H9 (cell line): ENCODE results near the gene MBP. TPM values are rescaled to one million over a fixed set of nuclear protein-coding genes. Genes with fewer than 3 reads are reported as not detected.

Experiments
- DNase-seq: peaks from one replicate; pipeline ENCODE4 v3.0.0-alpha.2; 2017
- H2AFZ ChIP-seq: one replicate; pipeline ENCODE4 v1.6.1; 2013; ENCODE audit warnings: mild to moderate bottlenecking, low read length, control low read depth, moderate library complexity
- H2AK5ac ChIP-seq: 2 replicates; pipeline ENCODE4 v1.6.1; 2013; ENCODE audit warnings: low read length, control low read depth, mixed read lengths; ENCODE audit not compliant: insufficient read length
- H2BK120ac ChIP-seq: one replicate; pipeline ENCODE4 v1.6.1; 2013; ENCODE audit warnings: low read depth, mild to moderate bottlenecking, low read length, control low read depth, inconsistent platforms; ENCODE audit not compliant: poor library complexity, severe bottlenecking
- H2BK12ac ChIP-seq: 2 replicates; pipeline ENCODE4 v1.6.1; 2013; ENCODE audit warnings: low read length, control low read depth, mixed read lengths, low read depth; ENCODE audit not compliant: insufficient read length
- H2BK15ac ChIP-seq: 2 replicates; pipeline ENCODE4 v1.6.1; 2013; ENCODE audit warnings: low read depth, low read length, control low read depth
- H2BK20ac ChIP-seq: one replicate; pipeline ENCODE4 v1.6.1; 2013; ENCODE audit warnings: low read depth, mild to moderate bottlenecking, low read length, control low read depth, inconsistent platforms; ENCODE audit not compliant: poor library complexity, severe bottlenecking
- H2BK5ac ChIP-seq: 2 replicates; pipeline ENCODE4 v1.6.1; 2013; ENCODE audit warnings: low read length, control low read depth, mixed read lengths; ENCODE audit not compliant: insufficient read length
- H3K14ac ChIP-seq: 2 replicates; pipeline ENCODE4 v1.6.1; 2013; ENCODE audit warnings: low read length, control low read depth; ENCODE audit not compliant: insufficient read depth
- H3K18ac ChIP-seq: 2 replicates; pipeline ENCODE4 v1.6.1; 2013; ENCODE audit warnings: low read depth, mild to moderate bottlenecking, mixed read lengths, low read length, control low read depth; ENCODE audit not compliant: insufficient read length
- H3K23ac ChIP-seq: 2 replicates; pipeline ENCODE4 v1.6.1; 2013; ENCODE audit warnings: low read length, control low read depth, mixed read lengths, low read depth; ENCODE audit not compliant: insufficient read length
- H3K23me2 ChIP-seq: 2 replicates; pipeline ENCODE4 v1.6.1; 2013; ENCODE audit warnings: low read depth, mild to moderate bottlenecking, mixed read lengths, low read length, control low read depth; ENCODE audit not compliant: insufficient read length, poor library complexity, severe bottlenecking
- H3K27ac ChIP-seq: 2 replicates; pipeline ENCODE4 v1.5.1; 2013; ENCODE audit warnings: low read length, control low read depth, mixed read lengths, low read depth; ENCODE audit not compliant: insufficient read length
- H3K27me3 ChIP-seq: 2 replicates; pipeline ENCODE4 v1.6.1; 2013; ENCODE audit warnings: low read length, control low read depth, inconsistent platforms; ENCODE audit not compliant: insufficient read depth
- H3K4ac ChIP-seq: 2 replicates; pipeline ENCODE4 v1.6.1; 2013; ENCODE audit warnings: low read depth, mild to moderate bottlenecking, control low read depth, inconsistent platforms, low read length, moderate library complexity
- H3K4me1 ChIP-seq: 2 replicates; pipeline ENCODE4 v1.6.1; 2013; ENCODE audit warnings: low read length, control low read depth, inconsistent platforms; ENCODE audit not compliant: insufficient read depth
- H3K4me2 ChIP-seq: 2 replicates; pipeline ENCODE4 v1.6.1; 2013; ENCODE audit warnings: low read length, control low read depth, mixed read lengths; ENCODE audit not compliant: insufficient read length, insufficient read depth
- H3K56ac ChIP-seq: 2 replicates; pipeline ENCODE4 v1.6.1; 2013; ENCODE audit warnings: low read depth, mild to moderate bottlenecking, mixed read lengths, low read length, control low read depth; ENCODE audit not compliant: insufficient read length
- H3K79me1 ChIP-seq: 2 replicates; pipeline ENCODE4 v1.6.1; 2013; ENCODE audit warnings: low read depth, mild to moderate bottlenecking, moderate library complexity, low read length, control low read depth, inconsistent platforms; ENCODE audit not compliant: insufficient read depth, poor library complexity, severe bottlenecking
- H3K79me2 ChIP-seq: 2 replicates; pipeline ENCODE4 v1.6.1; 2013; ENCODE audit warnings: low read length, control low read depth, inconsistent platforms; ENCODE audit not compliant: insufficient read depth
- H3K9ac ChIP-seq: 2 replicates; pipeline ENCODE4 v1.6.1; 2013; ENCODE audit warnings: low read length, control low read depth, mixed read lengths; ENCODE audit not compliant: insufficient read length; ENCODE audit errors: extremely low read depth
- H3K9me3 ChIP-seq: one replicate; pipeline ENCODE4 v1.6.1; 2013; ENCODE audit warnings: low read depth, low read length, inconsistent platforms; ENCODE audit not compliant: control insufficient read depth
- H3T11ph ChIP-seq: one replicate; pipeline ENCODE4 v1.6.1; 2013; ENCODE audit warnings: mild to moderate bottlenecking, low read length, control low read depth, inconsistent platforms
- H4K20me1 ChIP-seq: one replicate; pipeline ENCODE4 v1.6.1; 2013; ENCODE audit not compliant: control insufficient read depth, insufficient read length, insufficient read depth
- H4K5ac ChIP-seq: 2 replicates; pipeline ENCODE4 v1.6.1; 2013; ENCODE audit warnings: low read depth, mild to moderate bottlenecking, mixed read lengths, low read length, control low read depth; ENCODE audit not compliant: insufficient read length
- H4K8ac ChIP-seq: replicated peaks from 2 replicates; pipeline ENCODE4 v1.6.1; 2013; ENCODE audit warnings: low read length, control low read depth, mixed read lengths, low read depth; ENCODE audit not compliant: insufficient read length
- H4K91ac ChIP-seq: 2 replicates; pipeline ENCODE4 v1.6.1; 2013; ENCODE audit warnings: low read depth, mild to moderate bottlenecking, moderate library complexity, mixed read lengths, low read length, control low read depth; ENCODE audit not compliant: insufficient read length
- H3K27ac Mint-ChIP-seq, 3 experiments: 2 replicates in 2 of 3; 3 replicates in 1 of 3; pipeline ENCODE4 v1.8.0; 2020 to 2021; ENCODE audit warnings: mixed read lengths in 3 of 3, mild to moderate bottlenecking in 1 of 3, moderate library complexity in 1 of 3
- H3K27me3 Mint-ChIP-seq: 2 replicates; pipeline ENCODE4 v1.8.0; 2021; ENCODE audit warnings: low read depth, mild to moderate bottlenecking, moderate library complexity, mixed read lengths
- H3K36me3 Mint-ChIP-seq, 3 experiments: 2 replicates in 2 of 3; 3 replicates in 1 of 3; pipeline ENCODE4 v1.8.0; 2020 to 2021; ENCODE audit warnings: low read depth in 3 of 3, mixed read lengths in 3 of 3; ENCODE audit not compliant: insufficient read depth in 1 of 3
- H3K4me1 Mint-ChIP-seq, 2 experiments: 2 replicates each; pipeline ENCODE4 v1.8.0; 2020; ENCODE audit warnings: mixed read lengths in 2 of 2
- H3K4me3 Mint-ChIP-seq, 2 experiments: 2 replicates in 1 of 2; 3 replicates in 1 of 2; pipeline ENCODE4 v1.8.0; 2020 to 2021; ENCODE audit warnings: mild to moderate bottlenecking in 2 of 2, mixed read lengths in 2 of 2, moderate library complexity in 1 of 2
- H3K9me3 Mint-ChIP-seq, 2 experiments: 2 replicates in 1 of 2; 3 replicates in 1 of 2; pipeline ENCODE4 v1.8.0; 2020; ENCODE audit warnings: mild to moderate bottlenecking in 2 of 2, mixed read lengths in 2 of 2, moderate library complexity in 1 of 2
- WGBS: extraction: QIAGEN DNeasy Blood & Tissue Kit; methylation state at CpG from one replicate; pipeline ENCODE4 v1.1.7; 2013; ENCODE audit warnings: missing lambda C conversion rate, low lambda C conversion rate, mixed read lengths; ENCODE audit not compliant: insufficient read length; ENCODE audit errors: extremely low coverage; 5-methylcytosine and 5-hydroxymethylcytosine counted together
- total RNA-seq: library from RNA; stranded (reverse); gene quantifications from 2 replicates; pipeline ENCODE4 v1.2.1, GENCODE V29; 2021
- TF ChIP-seq, protein P1 (sequence below): fragments of 200-600 bp; sonication (generic); conservative IDR thresholded peaks from 3 replicates; pipeline ENCODE4 v1.8.0; 2021; ENCODE audit warnings: antibody characterized with exemption, mild to moderate bottlenecking

The MBP gene
- total RNA-seq, 1 experiment from 2014 or later = 8.6 TPM

DNA sequence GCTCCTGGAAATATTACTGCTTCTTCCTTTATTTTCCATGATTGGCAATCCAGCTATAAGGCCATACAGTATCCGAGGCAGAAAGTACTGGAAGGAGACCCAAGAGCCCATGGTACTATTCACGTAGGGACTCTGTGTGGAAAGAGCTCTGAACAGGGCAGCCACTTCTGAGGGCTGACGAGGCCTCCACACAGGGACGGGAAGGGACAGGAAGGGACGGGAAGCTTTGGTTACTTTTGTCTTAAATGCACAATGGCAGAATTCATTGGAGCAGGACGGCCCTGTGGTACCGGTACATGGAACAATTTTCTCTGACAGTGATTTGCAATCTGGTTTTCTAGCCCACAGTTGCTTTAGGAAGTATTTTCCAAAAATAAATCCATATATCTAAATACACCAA lies 102.4 kb downstream of the MBP start:
- no peaks in the 10 kb centered on the region for H3K27me3 ChIP-seq
- no peak overlapping the region for H3K4me3 Mint-ChIP-seq
- H3K79me2 ChIP-seq = no peaks in the 10 kb centered on the region
- H2BK5ac ChIP-seq = no peak overlapping the region
- H3K23ac ChIP-seq = no peak overlapping the region
- H3K18ac ChIP-seq = no peak overlapping the region
- H3K9me3 Mint-ChIP-seq = peaks cover 5 to 10% of the 10 kb centered on the region in 2 experiments; a peak in 4 of 5 replicates
- H3K79me1 ChIP-seq = no peaks in the 10 kb centered on the region
- H4K91ac ChIP-seq = no peak overlapping the region
- H2AK5ac ChIP-seq = no peak overlapping the region
- no peak overlapping the region for H2BK120ac ChIP-seq
- no peaks in the 10 kb centered on the region for H3K9me3 ChIP-seq
- H3K4me1 ChIP-seq = no peaks in the 10 kb centered on the region
- H3K27me3 Mint-ChIP-seq = no peaks in the 10 kb centered on the region; the same call in 1 of the 2 replicates
- H4K8ac ChIP-seq = no peak overlapping the region
- H3K56ac ChIP-seq = no peak overlapping the region
- H2BK20ac ChIP-seq = no peak overlapping the region
- no peak overlapping the region for H2AFZ ChIP-seq
- no peaks in the 10 kb centered on the region for H4K20me1 ChIP-seq
- H2BK12ac ChIP-seq = no peak overlapping the region
- H3K14ac ChIP-seq = no peak overlapping the region
- no peak overlapping the region for H3K27ac ChIP-seq
- no peak overlapping the region for H3T11ph ChIP-seq
- no peak overlapping the region for H4K5ac ChIP-seq
- no peak overlapping the region for H2BK15ac ChIP-seq
- peaks cover 4 to 11% (median 6%) of the 10 kb centered on the region in 3 experiments; a peak in 4 of 7 replicates for H3K36me3 Mint-ChIP-seq
- no peak overlapping the region for H3K4me2 ChIP-seq
- TF ChIP-seq, protein P1, sequence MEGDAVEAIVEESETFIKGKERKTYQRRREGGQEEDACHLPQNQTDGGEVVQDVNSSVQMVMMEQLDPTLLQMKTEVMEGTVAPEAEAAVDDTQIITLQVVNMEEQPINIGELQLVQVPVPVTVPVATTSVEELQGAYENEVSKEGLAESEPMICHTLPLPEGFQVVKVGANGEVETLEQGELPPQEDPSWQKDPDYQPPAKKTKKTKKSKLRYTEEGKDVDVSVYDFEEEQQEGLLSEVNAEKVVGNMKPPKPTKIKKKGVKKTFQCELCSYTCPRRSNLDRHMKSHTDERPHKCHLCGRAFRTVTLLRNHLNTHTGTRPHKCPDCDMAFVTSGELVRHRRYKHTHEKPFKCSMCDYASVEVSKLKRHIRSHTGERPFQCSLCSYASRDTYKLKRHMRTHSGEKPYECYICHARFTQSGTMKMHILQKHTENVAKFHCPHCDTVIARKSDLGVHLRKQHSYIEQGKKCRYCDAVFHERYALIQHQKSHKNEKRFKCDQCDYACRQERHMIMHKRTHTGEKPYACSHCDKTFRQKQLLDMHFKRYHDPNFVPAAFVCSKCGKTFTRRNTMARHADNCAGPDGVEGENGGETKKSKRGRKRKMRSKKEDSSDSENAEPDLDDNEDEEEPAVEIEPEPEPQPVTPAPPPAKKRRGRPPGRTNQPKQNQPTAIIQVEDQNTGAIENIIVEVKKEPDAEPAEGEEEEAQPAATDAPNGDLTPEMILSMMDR = no peak
- H3K9ac ChIP-seq = no peak overlapping the region
- DNase-seq = no peak
- no peak overlapping the region for H3K4ac ChIP-seq
- H3K4me1 Mint-ChIP-seq = peaks cover 0 to 3% of the 10 kb centered on the region in 2 experiments; a peak in 1 of 4 replicates
- WGBS = no CpG with 5 or more reads among the region's 7 CpGs
- H3K27ac Mint-ChIP-seq = no peak overlapping the region
- peaks cover 3% of the 10 kb centered on the region for H3K23me2 ChIP-seq
